ENCODE data around the gene VPS13D.

DNA sequence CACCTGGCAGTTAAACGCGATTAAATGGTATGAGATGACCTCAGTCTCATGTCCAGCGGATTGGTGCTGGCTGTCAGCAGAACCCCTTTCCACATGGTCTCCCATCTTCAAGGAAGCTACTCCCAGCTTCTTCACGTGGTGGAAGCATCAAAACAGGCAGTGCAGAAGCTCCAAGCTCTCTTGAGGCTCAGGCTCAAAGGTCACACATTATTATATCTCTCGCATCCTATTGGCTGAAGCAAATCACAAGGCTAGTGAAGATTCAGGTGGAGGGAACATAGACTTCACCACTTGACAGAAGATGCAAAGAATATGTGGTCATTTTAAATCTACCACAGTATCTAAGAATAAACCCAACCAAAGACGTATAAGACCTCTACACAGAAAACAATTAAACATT, 181.9 kb downstream of the VPS13D start:
- TF ChIP-seq POLR2A (IDR thresholded peaks at IDR 0.05) = no peak
- TF ChIP-seq, protein P1, sequence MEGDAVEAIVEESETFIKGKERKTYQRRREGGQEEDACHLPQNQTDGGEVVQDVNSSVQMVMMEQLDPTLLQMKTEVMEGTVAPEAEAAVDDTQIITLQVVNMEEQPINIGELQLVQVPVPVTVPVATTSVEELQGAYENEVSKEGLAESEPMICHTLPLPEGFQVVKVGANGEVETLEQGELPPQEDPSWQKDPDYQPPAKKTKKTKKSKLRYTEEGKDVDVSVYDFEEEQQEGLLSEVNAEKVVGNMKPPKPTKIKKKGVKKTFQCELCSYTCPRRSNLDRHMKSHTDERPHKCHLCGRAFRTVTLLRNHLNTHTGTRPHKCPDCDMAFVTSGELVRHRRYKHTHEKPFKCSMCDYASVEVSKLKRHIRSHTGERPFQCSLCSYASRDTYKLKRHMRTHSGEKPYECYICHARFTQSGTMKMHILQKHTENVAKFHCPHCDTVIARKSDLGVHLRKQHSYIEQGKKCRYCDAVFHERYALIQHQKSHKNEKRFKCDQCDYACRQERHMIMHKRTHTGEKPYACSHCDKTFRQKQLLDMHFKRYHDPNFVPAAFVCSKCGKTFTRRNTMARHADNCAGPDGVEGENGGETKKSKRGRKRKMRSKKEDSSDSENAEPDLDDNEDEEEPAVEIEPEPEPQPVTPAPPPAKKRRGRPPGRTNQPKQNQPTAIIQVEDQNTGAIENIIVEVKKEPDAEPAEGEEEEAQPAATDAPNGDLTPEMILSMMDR (IDR thresholded peaks at IDR 0.05) = no peak

Measured in uterus (tissue), 2 donors.